Uterus (tissue), 2 donors: ENCODE measurements around the gene SLC26A2.

ENCODE experiments used
- POLR2A ChIP-seq, 2 donors: fragments of 450-650 bp; IDR thresholded peaks; one replicate each; pipeline ENCODE4 v1.6.1; 2016; ENCODE audit warnings: antibody characterized with exemption in 2 of 2, mild to moderate bottlenecking in 1 of 2, moderate library complexity in 1 of 2
- TF ChIP-seq, protein P1 (sequence below), 4 experiments: fragments of 200-600 bp in 2 of 4; fragments of 450-650 bp in 2 of 4; sonication (generic) in 2 of 4; IDR thresholded peaks; one replicate each; pipeline ENCODE4 v1.5.1; 2016 to 2019; ENCODE audit warnings: antibody characterized with exemption in 4 of 4, mild to moderate bottlenecking in 2 of 4, moderate library complexity in 1 of 4

GRCh38 chr5:149956685-149957084, 3.9 kb upstream of the SLC26A2 start:
- TF ChIP-seq, protein P1, sequence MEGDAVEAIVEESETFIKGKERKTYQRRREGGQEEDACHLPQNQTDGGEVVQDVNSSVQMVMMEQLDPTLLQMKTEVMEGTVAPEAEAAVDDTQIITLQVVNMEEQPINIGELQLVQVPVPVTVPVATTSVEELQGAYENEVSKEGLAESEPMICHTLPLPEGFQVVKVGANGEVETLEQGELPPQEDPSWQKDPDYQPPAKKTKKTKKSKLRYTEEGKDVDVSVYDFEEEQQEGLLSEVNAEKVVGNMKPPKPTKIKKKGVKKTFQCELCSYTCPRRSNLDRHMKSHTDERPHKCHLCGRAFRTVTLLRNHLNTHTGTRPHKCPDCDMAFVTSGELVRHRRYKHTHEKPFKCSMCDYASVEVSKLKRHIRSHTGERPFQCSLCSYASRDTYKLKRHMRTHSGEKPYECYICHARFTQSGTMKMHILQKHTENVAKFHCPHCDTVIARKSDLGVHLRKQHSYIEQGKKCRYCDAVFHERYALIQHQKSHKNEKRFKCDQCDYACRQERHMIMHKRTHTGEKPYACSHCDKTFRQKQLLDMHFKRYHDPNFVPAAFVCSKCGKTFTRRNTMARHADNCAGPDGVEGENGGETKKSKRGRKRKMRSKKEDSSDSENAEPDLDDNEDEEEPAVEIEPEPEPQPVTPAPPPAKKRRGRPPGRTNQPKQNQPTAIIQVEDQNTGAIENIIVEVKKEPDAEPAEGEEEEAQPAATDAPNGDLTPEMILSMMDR (IDR thresholded peaks at IDR 0.05) = no peak
- no peak for TF ChIP-seq POLR2A (IDR thresholded peaks at IDR 0.05)
